H1 (cell line): ENCODE measurements around the gene SLC6A7. TPM values are rescaled to one million over a fixed set of nuclear protein-coding genes. Genes with fewer than 3 reads are reported as not detected.

Experiments
- CHD1 ChIP-seq: IDR thresholded peaks from 2 replicates; pipeline ENCODE4 v1.6.1; 2012; ENCODE audit warnings: low read depth, low read length, improper control_type of control experiment
- NANOG ChIP-seq: IDR thresholded peaks from 2 replicates; pipeline ENCODE4 v1.6.1; 2011; ENCODE audit warnings: low read length, low read depth, mild to moderate bottlenecking, inconsistent platforms; ENCODE audit not compliant: insufficient read depth, poor library complexity, severe bottlenecking
- polyA plus RNA-seq, 7 experiments: library from polyadenylated mRNA; depleted of rRNA in 3 of 7; stranded (reverse) in 5 of 7; unstranded in 2 of 7; fragments of >200 nt in 5 of 7; fragments of 200-250 nt in 2 of 7; gene quantifications; 1 replicate in 5 of 7; 2 replicates in 1 of 7; 4 replicates in 1 of 7; pipeline versions ENCODE4 v1.2.1 to v1.2.3, GENCODE V29; 2011 to 2013; ENCODE audit warnings: missing spikeins in 2 of 7, mixed read lengths in 2 of 7
- total RNA-seq: library from RNA; stranded (reverse); fragmentation: NEBNext Ultra II Directional; extraction: Animal tissue kit (Norgen Biotek cat#: 25700); gene quantifications from 2 replicates; pipeline ENCODE4 v1.2.1, GENCODE V29; 2021

The SLC6A7 gene
- total and polyA plus RNA-seq, 2 of the 8 experiments (the other 6 are each of a cell fraction or from before 2014, with no cell fraction given), result 0.07 to 0.12 TPM

DNA sequence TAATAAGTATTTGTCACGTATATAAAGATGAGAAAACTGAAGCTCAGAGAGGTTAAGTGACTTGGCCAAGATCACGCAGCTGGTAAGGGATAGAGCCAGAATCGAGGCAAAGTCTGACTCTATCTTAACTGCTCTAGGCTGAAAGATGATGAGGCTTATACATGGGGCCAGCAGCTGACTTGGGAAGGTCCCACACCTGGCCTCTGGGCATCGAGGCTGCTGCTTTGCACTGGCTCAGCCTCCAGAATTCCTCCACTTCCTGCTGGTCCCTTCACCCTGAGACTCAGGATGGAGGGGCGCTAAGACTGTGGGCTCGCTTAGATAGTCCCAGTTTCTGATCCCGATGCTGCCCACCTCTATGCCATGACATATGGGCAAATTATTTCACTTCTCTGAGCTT, 64.5 kb downstream of the SLC6A7 start (continued):
- TF ChIP-seq CHD1 (no peak), NANOG (no peak)
